HG02852 (cell line): ENCODE measurements around the gene GBP7.
A peak's percentile ranks its signal among the peaks of the same experiment; 100 is the strongest.

Experiments used
- ATAC-seq: cut with Tn5 transposase; IDR thresholded peaks from one replicate; pipeline ENCODE4 v1.9.1; 2021; ENCODE audit warnings: mild to moderate bottlenecking, moderate library complexity; ENCODE audit not compliant: unreplicated experiment

GBP7 gene

GRCh38 chr1:89125240-89125912 lies 50.4 kb downstream of the GBP7 start:
- ATAC-seq, result peak; percentile 37

- no peak for ATAC-seq
Observed at GRCh38 chr1:89121641-89122040, 54.2 kb downstream of the GBP7 start.

GRCh38 chr1:89114662-89115061 lies 61.1 kb downstream of the GBP7 start:
- ATAC-seq, result no peak

GRCh38 chr1:89112871-89113613 lies 62.8 kb downstream of the GBP7 start:
- no peak for ATAC-seq

- no peak for ATAC-seq
Observed at GRCh38 chr1:89104687-89105086, 71.1 kb downstream of the GBP7 start.

- no peak for ATAC-seq
Observed at GRCh38 chr1:89104147-89104546, 71.7 kb downstream of the GBP7 start.

- no peak for ATAC-seq
Observed at GRCh38 chr1:89102021-89102420, 73.8 kb downstream of the GBP7 start.

GRCh38 chr1:89100412-89100811 lies 75.4 kb downstream of the GBP7 start:
- no peak for ATAC-seq

- no peak for ATAC-seq
Observed at GRCh38 chr1:89098857-89099256, 76.9 kb downstream of the GBP7 start.

- ATAC-seq, result no peak
Observed at GRCh38 chr1:89095737-89096136, 80.1 kb downstream of the GBP7 start.

- no peak for ATAC-seq
Observed at GRCh38 chr1:89089962-89090361, 85.8 kb downstream of the GBP7 start.

GRCh38 chr1:89088572-89088971 lies 87.2 kb downstream of the GBP7 start:
- ATAC-seq, result no peak

- no peak for ATAC-seq
Observed at GRCh38 chr1:89087241-89087640, 88.6 kb downstream of the GBP7 start.

GRCh38 chr1:89085781-89086180 lies 90.0 kb downstream of the GBP7 start:
- no peak for ATAC-seq
